Activated CD8-positive, alpha-beta memory T cell treated with anti-CD3 and anti-CD28 coated beads, Interleukin-2, amount 50 U/mL, for 1 hour (primary cell): ENCODE results near the gene BLACAT1.
"Not testable (repeated sequence)": the region's sequence is repeated elsewhere in the genome, so short reads cannot be mapped to it uniquely, and the experiment has no call there.

Source experiments
- DNase-seq: peaks from one replicate; pipeline ENCODE4 v3.0.0-alpha.2; 2020; ENCODE audit errors: extremely low read depth

The BLACAT1 gene

GRCh38 chr1:205417870-205418635, 37.8 kb downstream of the BLACAT1 start:
- DNase-seq, result no peak

- DNase-seq, result no peak
Measured at GRCh38 chr1:205416322-205416721, 39.5 kb downstream of the BLACAT1 start.

GRCh38 chr1:205410581-205411298, 45.1 kb downstream of the BLACAT1 start:
- DNase-seq, result no peak

GRCh38 chr1:205407970-205408369, 47.9 kb downstream of the BLACAT1 start:
- DNase-seq, result no peak

DNA sequence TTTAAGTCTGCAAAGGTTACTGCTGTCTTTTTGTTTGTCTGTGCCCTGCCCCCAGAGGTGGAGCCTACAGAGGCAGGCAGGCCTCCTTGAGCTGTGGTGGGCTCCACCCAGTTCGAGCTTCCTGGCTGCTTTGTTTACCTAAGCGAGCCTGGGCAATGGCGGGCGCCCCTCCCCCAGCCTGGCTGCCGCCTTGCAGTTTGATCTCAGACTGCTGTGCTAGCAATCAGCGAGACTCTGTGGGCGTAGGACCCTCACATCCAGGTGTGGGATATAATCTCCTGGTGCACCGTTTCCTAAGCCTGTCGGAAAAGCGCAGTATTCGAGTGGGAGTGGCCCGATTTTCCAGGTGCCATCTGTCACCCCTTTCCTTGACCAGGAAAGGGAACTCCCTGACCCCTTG, 49.6 kb downstream of the BLACAT1 start:
- not testable (repeated sequence) for DNase-seq
